CD4-positive, alpha-beta T cell (primary cell): ENCODE results near the gene EIPR1. TPM values are rescaled to one million over a fixed set of nuclear protein-coding genes. Genes with fewer than 3 reads are reported as not detected.

Experiments used
- ATAC-seq: fragments of 200-7000 bp; cut with Tn5 transposase; one replicate; pipeline ENCODE4 v1.10.0; 2022; ENCODE audit warnings: mild to moderate bottlenecking; ENCODE audit not compliant: poor library complexity
- CTCF ChIA-PET: fragments of 350-600 bp; sonication (Branson Sonifier 250); formaldehyde crosslinking; loops from one replicate; lab custom pipeline; 2021; ENCODE audit warnings: antibody characterized with exemption, inconsistent platforms; lab: Charles Lee
- POLR2A ChIA-PET: fragments of 350-600 bp; sonication (Branson Sonifier 250); formaldehyde crosslinking; loops from one replicate; lab custom pipeline; 2021; ENCODE audit warnings: antibody characterized with exemption, inconsistent platforms; lab: Charles Lee
- DNase-seq, 14 experiments: peaks; one replicate each; pipeline ENCODE4 v3.0.0-alpha.2; 2013 to 2020; ENCODE audit warnings: mixed read lengths in 2 of 14
- H3K27ac ChIP-seq, 2 donors: one replicate each; pipeline versions ENCODE4 v1.5.1 to v1.7.0; 2013; ENCODE audit warnings: low read length in 2 of 2, low read depth in 1 of 2, mild to moderate bottlenecking in 1 of 2
- H3K27me3 ChIP-seq, 2 experiments: 1 replicate in 1 of 2; 2 replicates in 1 of 2; pipeline versions ENCODE4 v1.6.1 to v1.7.0; 2013; ENCODE audit warnings: low read length in 2 of 2, control low read depth in 1 of 2, mild to moderate bottlenecking in 1 of 2, moderate library complexity in 1 of 2; ENCODE audit not compliant: insufficient read depth in 2 of 2, control insufficient read depth in 1 of 2
- H3K36me3 ChIP-seq: one replicate; pipeline ENCODE4 v1.6.1; 2013; ENCODE audit warnings: low read length, control low read depth; ENCODE audit not compliant: insufficient read depth
- H3K4me1 ChIP-seq: one replicate; pipeline ENCODE4 v1.6.1; 2013; ENCODE audit warnings: low read length, control low read depth; ENCODE audit not compliant: insufficient read depth
- H3K4me3 ChIP-seq: one replicate; pipeline ENCODE4 v1.5.1; 2013; ENCODE audit warnings: mild to moderate bottlenecking, low read length, moderate library complexity
- H3K9me3 ChIP-seq, 2 experiments: 1 replicate in 1 of 2; 2 replicates in 1 of 2; pipeline versions ENCODE4 v1.6.1 to v1.7.0; 2013; ENCODE audit warnings: low read length in 2 of 2, mild to moderate bottlenecking in 2 of 2, control low read depth in 1 of 2, moderate library complexity in 1 of 2; ENCODE audit not compliant: control insufficient read depth in 1 of 2, insufficient read depth in 1 of 2
- H3K27ac Mint-ChIP-seq: one replicate; pipeline ENCODE4 v1.8.0; 2020; ENCODE audit warnings: mixed read lengths
- H3K27me3 Mint-ChIP-seq: one replicate; pipeline ENCODE4 v1.8.0; 2021; ENCODE audit warnings: mixed read lengths
- H3K36me3 Mint-ChIP-seq: one replicate; pipeline ENCODE4 v1.8.0; 2021; ENCODE audit warnings: low read depth, mixed read lengths
- H3K4me1 Mint-ChIP-seq: one replicate; pipeline ENCODE4 v1.8.0; 2021; ENCODE audit warnings: low read depth, mixed read lengths
- H3K4me3 Mint-ChIP-seq: one replicate; pipeline ENCODE4 v1.8.0; 2020; ENCODE audit warnings: mild to moderate bottlenecking, mixed read lengths
- H3K9me3 Mint-ChIP-seq: one replicate; pipeline ENCODE4 v1.8.0; 2020; ENCODE audit warnings: mixed read lengths
- CTCF ChIP-seq: fragments of 200-600 bp; IDR thresholded peaks from one replicate; pipeline ENCODE4 v1.8.0; 2022; ENCODE audit warnings: antibody characterized with exemption, mild to moderate bottlenecking
- intact Hi-C, 2 experiments: fragments of 100-400 bp; cut with DNase I in 1 of 2; cut with micrococcal nuclease in 1 of 2; formaldehyde crosslinking; loops; one replicate each; pipeline versions ENCODE4 v1.15.1 to v1.9.0; 2023 to 2025; cut with DNase I, micrococcal nuclease
- total RNA-seq, 174 experiments: library from RNA in 2 of 174; stranded (reverse) in 2 of 174; gene quantifications; one replicate each; pipeline ENCODE4 v1.2.3 and lab custom pipeline; 2021 to 2026

EIPR1 gene
- total RNA-seq, 2 experiments from 2014 or later, result 11.0 to 12.4 TPM

GRCh38 chr2:3217646-3218045 is 160.0 kb downstream of the EIPR1 start:
- ATAC-seq, result no peak
- Histone ChIP-seq H3K4me3 (no peak overlapping the region), H3K27ac (no peak overlapping the region), H3K4me1 (peaks cover 19% of the 10 kb centered on the region), H3K27me3 (no peaks in the 10 kb centered on the region), H3K9me3 (no peaks in the 10 kb centered on the region), H3K36me3 (peaks cover 3% of the 10 kb centered on the region)
- POLR2A ChIA-PET, result no interaction called here
- Mint-ChIP-seq H3K9me3 (no peaks in the 10 kb centered on the region), H3K27me3 (no peaks in the 10 kb centered on the region), H3K4me3 (no peak overlapping the region), H3K36me3 (peaks cover 12% of the 10 kb centered on the region), H3K4me1 (peaks cover 31% of the 10 kb centered on the region), H3K27ac (no peak overlapping the region)
- intact Hi-C loops, result no loop called here
- CTCF ChIA-PET, result no interaction called here
- TF ChIP-seq CTCF, result no peak
- DNase-seq, result peak in 1 of 14 experiments; percentile 13

GRCh38 chr2:3216841-3217495 is 160.7 kb downstream of the EIPR1 start:
- Mint-ChIP-seq H3K36me3 (peaks cover 18% of the 10 kb centered on the region), H3K9me3 (no peaks in the 10 kb centered on the region), H3K27me3 (no peaks in the 10 kb centered on the region), H3K4me3 (no peak overlapping the region), H3K27ac (peak overlapping the region; percentile 57), H3K4me1 (peaks cover 24% of the 10 kb centered on the region)
- no peak for TF ChIP-seq CTCF
- H3K27ac ChIP-seq, result no peak overlapping the region
- no peak for ATAC-seq
- H3K4me1 ChIP-seq, result peaks cover 12% of the 10 kb centered on the region
- no peak overlapping the region for H3K4me3 ChIP-seq
- no peaks in the 10 kb centered on the region for H3K27me3 ChIP-seq
- H3K36me3 ChIP-seq, result peaks cover 9% of the 10 kb centered on the region
- no peaks in the 10 kb centered on the region for H3K9me3 ChIP-seq
- POLR2A ChIA-PET, result interaction anchor here (0.8 kb wide), 1 partner anchor 63 kb away, joined by 3 read pairs; no protein-coding TSS in a partner anchor
- intact Hi-C loops, result no loop called here
- CTCF ChIA-PET, result no interaction called here
- DNase-seq, result no peak

GRCh38 chr2:3214806-3215404 is 162.7 kb downstream of the EIPR1 start:
- H3K4me1 ChIP-seq, result peaks cover 8% of the 10 kb centered on the region
- peaks cover 21% of the 10 kb centered on the region for H3K4me1 Mint-ChIP-seq
- no peak overlapping the region for H3K4me3 Mint-ChIP-seq
- intact Hi-C loops, result no loop called here
- peaks cover 9% of the 10 kb centered on the region for H3K36me3 ChIP-seq
- H3K27ac ChIP-seq, result no peak overlapping the region
- peaks cover 28% of the 10 kb centered on the region for H3K36me3 Mint-ChIP-seq
- no peak overlapping the region for H3K4me3 ChIP-seq
- no peak for TF ChIP-seq CTCF
- no peak for ATAC-seq
- ChIA-PET POLR2A (no interaction called here), CTCF (no interaction called here)
- H3K9me3 ChIP-seq, result no peaks in the 10 kb centered on the region
- no peaks in the 10 kb centered on the region for H3K9me3 Mint-ChIP-seq
- no peaks in the 10 kb centered on the region for H3K27me3 Mint-ChIP-seq
- no peak for DNase-seq
- no peak overlapping the region for H3K27ac Mint-ChIP-seq
- H3K27me3 ChIP-seq, result no peaks in the 10 kb centered on the region
